Astrocyte of the cerebellum (primary cell): Measurements from ENCODE around the gene TBK1.

Experiments used
- DNase-seq: peaks from one replicate; pipeline ENCODE4 v3.0.0-alpha.2; 2011; ENCODE audit warnings: low read depth
- H3K4me3 ChIP-seq: 2 replicates; pipeline ENCODE4 v1.5.1; 2011; ENCODE audit warnings: mild to moderate bottlenecking, low read depth, low read length, moderate library complexity
- in situ Hi-C: cut with HindIII; loops from 2 replicates; pipeline ENCODE4 v1.10.0; 2017; ENCODE audit warnings: low sequenced_read_pairs
- TF ChIP-seq, protein P1 (sequence below): IDR thresholded peaks from 2 replicates; pipeline ENCODE4 v1.5.1; 2012; ENCODE audit warnings: low read length, low read depth, moderate library complexity, mild to moderate bottlenecking; ENCODE audit errors: missing control alignments

Gene TBK1

DNA sequence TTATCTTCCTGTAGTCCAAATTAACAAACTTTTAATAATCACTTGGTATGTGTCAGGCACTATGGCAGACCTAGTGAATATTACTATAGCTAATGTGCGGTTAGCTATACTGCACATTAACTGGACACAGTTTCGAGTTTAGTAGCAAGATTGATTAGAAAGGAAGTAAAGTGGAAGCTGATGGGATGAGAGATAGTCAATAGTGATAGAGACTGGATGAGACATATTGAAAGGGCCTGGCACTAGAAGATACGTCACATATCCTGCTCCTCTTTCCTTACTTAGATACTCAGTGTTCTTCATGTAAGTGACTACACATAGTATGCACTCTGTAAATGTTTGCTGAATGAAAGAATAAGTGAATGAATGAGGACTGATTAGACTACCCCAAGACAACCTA, 5.5 kb downstream of the TBK1 start:
- TF ChIP-seq, protein P1, sequence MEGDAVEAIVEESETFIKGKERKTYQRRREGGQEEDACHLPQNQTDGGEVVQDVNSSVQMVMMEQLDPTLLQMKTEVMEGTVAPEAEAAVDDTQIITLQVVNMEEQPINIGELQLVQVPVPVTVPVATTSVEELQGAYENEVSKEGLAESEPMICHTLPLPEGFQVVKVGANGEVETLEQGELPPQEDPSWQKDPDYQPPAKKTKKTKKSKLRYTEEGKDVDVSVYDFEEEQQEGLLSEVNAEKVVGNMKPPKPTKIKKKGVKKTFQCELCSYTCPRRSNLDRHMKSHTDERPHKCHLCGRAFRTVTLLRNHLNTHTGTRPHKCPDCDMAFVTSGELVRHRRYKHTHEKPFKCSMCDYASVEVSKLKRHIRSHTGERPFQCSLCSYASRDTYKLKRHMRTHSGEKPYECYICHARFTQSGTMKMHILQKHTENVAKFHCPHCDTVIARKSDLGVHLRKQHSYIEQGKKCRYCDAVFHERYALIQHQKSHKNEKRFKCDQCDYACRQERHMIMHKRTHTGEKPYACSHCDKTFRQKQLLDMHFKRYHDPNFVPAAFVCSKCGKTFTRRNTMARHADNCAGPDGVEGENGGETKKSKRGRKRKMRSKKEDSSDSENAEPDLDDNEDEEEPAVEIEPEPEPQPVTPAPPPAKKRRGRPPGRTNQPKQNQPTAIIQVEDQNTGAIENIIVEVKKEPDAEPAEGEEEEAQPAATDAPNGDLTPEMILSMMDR, result no peak
- no peak for DNase-seq
- in situ Hi-C loops, result no loop called here
- no peak overlapping the region for H3K4me3 ChIP-seq

DNA sequence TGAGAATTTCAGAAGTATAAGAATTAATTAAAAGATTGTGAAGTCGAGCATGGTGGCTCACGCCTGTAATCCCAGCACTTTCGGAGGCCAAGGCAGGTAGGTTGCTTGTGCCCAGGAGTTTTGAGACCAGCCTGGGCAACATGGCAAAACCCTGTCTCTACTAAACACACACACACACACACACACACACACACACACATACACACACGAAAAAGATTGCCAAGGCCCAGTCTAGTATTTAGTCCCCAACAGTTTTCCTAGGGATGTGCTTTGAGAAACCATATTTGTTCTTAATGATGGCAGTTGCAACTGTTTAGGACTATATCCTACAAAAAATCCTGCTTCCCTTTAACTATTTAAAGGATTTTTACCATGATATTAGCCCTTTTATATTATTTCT, 6.0 kb downstream of the TBK1 start:
- TF ChIP-seq, protein P1, result no peak
- in situ Hi-C loops, result no loop called here
- no peak for DNase-seq
- H3K4me3 ChIP-seq, result no peak overlapping the region

DNA sequence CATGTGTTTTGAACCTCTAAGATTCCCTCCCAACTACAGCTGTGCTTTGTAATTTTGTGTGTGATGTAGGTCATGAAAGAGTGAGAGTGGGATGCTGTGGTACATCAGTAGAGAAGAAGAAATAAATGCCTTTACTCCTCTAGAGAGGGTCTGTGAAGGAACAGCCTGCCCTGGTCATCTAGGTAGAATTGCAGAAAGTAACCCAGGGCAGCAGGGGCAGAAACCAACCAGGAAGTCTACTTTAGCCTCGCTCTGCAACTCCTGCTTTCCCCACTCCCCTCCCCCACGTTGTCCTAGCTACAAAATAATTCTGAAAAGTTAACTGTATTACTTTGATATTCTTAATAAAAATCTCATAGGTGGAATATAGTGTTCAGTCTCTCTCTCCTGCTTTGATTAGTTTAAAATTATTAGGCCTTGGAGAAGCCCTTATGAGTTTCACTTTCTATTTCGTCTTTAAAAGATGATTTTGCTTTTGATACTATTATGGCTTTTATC, 7.5 kb downstream of the TBK1 start:
- DNase-seq, result no peak
- no peak overlapping the region for H3K4me3 ChIP-seq
- TF ChIP-seq, protein P1, result no peak
- in situ Hi-C loops, result no loop called here

DNA sequence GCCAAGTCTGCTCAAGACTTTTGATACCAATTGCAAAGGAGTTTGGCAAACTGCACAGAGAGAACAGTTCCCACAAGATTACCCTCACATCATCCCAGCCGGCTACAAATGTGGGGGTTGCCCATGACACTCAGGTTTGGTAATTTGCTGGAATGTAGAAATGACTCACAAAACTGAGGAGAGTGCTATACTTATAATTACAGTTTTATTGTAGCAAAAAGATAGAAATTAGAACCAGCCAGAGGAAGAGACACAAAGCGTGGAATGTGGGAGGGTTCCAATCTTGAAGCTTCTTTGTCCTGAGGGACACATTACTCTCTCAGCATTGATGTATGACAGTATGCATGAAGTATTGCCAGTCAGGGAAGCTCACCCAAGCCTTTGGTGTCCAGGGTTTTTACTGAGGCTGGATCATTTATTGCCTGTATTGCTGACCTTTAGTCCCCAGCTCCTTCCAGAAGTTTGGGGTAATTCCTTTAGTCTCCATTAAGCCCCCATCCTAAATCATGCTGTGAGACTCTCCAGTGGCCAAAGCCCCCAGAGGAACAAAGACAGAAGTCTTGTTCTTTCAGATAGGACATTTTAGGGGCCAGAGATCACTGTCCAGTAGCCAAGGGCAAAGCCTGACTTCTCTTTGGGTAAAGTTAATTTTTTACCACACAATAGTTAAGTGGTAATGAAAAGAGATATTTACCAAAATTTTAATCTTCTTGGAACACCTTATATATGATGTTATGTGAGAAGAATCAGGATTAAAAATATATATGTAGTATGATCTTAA, 9.9 kb downstream of the TBK1 start:
- no peak overlapping the region for H3K4me3 ChIP-seq
- in situ Hi-C loops, result no loop called here
- TF ChIP-seq, protein P1, result no peak
- peak; percentile 68 for DNase-seq

DNA sequence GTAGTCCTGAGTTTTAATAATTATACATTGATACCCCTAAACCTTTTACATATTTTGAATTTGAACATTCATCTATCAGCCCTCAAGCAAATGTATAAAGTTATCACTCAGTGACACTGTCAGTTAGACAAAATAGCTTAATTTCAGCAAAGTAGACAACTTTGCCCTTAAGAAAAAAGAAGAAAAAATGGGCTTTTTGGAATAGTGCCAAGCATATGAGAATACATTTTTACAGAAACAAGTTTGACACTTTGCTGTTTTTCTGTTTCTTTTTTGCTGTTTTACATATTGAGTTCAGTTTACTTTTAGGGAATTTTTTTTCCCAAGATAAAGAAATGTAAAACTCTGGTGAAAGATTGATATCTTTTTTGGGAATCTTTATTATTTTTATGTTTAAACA, 14.3 kb downstream of the TBK1 start:
- TF ChIP-seq, protein P1, result no peak
- in situ Hi-C loops, result loop anchor here (5.0 kb wide), 1 partner anchor 34 kb away; no protein-coding TSS in a partner anchor

DNA sequence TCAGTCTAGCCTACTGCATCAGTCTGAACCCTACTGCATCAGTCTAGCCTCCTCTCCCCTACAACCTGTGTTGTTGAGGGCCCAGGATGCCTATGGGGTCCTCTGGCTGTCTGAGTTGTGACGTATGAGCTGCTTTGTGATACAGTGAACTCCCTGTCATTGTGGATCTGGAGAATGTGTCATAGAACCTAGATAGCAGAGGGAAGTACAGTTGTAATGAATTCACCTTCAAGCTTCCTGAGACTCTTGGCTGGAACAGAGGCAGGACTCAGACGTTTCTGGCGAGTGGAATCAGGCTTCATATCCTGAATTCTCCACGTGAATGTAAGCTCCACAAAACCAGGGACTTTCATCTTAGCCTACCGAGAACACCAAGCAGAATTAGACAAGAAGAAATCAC, 17.0 kb downstream of the TBK1 start:
- DNase-seq, result no peak
- TF ChIP-seq, protein P1, result no peak
- in situ Hi-C loops, result loop anchor here (5.0 kb wide), 1 partner anchor 37 kb away; no protein-coding TSS in a partner anchor
- H3K4me3 ChIP-seq, result no peak overlapping the region

More for the DNA sequence above, 14.3 kb downstream of the TBK1 start:
- DNase-seq, result no peak
- no peak overlapping the region for H3K4me3 ChIP-seq
